CD4-positive, alpha-beta T cell treated with Interleukin-2 at 100 ng/mL for 4 hours (primary cell): Measurements from ENCODE around the gene FLVCR1.
"Not testable (repeated sequence)": the region's sequence is repeated elsewhere in the genome, so short reads cannot be mapped to it uniquely, and the experiment has no call there.

ENCODE experiments used
- DNase-seq: peaks from one replicate; pipeline ENCODE4 v3.0.0-alpha.2; 2020; ENCODE audit warnings: low spot score

Gene FLVCR1

DNA sequence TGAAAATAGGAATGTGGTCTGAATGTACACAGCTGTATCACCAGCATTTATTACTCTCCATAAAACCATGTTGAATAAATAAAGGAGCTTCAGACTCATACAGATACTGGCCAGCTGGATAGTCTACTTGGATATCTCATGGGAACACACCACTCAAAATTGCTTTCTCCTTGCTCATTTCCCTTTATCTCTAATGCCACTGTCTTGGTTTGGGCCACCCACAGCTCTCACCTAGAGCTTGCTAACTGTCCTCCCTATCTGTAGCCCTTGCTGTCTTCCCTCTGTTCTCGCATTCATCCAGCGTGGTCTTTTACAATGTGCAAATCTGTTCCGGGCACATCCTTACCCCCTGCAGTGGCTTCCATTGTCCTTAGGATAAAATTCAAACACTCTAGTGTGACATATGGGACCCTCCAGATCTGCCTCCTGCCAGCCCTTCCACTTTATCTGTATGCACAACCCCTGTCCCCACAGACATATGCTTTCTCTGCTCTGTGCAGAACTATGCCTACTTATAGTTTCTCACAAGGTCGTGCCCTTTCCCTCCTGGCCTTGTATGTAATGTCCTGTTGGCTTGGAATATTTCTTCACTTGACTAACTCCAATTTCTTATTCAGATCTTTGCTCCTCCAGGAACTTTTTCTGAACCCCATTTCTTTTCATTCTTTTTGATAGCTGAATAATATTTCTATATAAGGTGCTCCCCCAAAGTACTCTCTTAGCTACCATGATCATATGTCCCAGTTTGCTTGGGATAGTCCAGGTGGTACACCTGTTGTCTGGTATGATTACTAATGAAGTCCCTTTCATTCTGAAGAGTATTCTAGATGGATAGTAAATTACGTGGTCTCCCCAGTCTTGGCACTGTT, 2.9 kb downstream of the FLVCR1 start:
- no peak for DNase-seq

DNA sequence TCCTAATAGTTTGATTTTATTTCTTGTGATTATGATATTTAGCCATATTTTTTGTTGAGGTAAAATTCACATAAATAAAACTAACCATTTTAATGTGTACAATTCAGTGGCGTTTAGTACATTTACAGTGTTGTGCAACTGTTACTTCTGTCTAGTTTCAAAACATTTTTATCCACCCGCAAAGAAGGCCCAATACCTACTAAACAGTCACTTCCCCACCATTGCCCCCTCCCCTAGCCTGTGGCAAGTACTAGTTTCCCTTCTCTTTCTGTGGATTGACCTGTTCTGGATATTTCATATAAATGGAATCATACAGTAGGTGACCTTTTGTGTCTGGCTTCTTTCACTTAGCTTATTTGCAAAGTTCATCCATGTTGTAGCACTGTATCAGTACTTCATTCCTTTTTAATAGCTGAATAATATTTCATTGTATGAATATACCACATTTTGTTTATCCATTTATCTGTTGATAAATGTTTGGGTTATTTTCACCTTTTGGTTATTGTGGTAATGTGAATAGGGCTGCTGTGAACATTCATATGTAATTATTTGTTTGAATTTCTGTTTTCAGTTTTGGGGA, 4.1 kb downstream of the FLVCR1 start:
- no peak for DNase-seq

DNA sequence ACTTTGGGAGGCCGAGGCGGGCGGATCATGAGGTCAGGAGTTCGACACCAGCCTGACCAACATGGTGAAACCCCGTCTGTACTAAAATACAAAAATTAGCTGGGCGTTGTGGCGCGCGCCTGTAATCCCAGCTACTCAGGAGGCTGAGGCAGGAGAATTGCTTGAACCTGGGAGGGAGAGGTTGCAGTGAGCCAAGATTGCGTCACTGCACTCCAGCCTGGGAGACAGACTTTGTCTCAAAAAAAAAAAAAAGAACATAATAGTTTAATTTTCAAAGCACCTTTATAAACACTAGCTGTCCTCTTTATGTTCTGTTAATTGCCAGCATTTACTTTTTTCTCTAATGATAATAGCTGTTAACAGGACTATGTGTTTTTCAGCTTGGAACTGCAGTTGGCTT, 5.3 kb downstream of the FLVCR1 start:
- not testable (repeated sequence) for DNase-seq

DNA sequence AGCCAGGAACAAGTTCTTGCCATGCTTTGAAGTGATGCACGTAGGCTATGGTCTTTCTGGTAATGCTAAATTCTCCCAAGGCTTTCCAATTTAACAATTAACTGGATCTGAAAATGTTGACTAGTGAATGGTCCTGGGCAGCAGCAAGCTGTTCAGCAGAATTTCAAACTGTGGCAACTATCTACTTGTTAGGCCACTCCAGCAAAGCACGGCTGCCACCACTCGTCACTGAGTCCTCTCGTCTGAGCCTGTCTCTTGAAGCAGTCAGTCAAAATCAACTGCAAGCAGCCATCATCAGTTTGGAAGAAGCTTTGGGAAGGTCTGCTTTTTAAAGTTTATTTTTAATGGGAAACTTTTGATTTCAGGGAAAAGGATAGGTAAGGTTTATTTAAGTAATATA, 6.1 kb downstream of the FLVCR1 start:
- DNase-seq: no peak

DNA sequence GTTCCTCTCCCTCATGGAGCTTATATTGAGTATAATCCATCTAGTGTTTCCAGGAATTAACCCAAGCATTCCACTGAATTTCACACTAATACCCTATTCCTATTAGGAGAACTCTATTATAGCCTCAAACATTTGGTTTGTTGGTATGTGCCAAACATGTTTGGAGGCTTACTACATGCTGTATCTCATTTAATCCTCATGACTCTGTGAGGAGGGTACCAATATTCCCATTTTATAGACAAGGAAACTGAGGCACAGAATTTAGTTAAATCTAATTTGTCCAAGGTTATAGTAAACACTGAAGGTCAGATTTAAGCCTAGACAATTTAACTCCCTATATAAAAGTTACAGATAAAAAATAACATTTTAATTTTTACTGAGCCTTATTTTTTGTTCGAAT, 9.1 kb downstream of the FLVCR1 start:
- no peak for DNase-seq

DNA sequence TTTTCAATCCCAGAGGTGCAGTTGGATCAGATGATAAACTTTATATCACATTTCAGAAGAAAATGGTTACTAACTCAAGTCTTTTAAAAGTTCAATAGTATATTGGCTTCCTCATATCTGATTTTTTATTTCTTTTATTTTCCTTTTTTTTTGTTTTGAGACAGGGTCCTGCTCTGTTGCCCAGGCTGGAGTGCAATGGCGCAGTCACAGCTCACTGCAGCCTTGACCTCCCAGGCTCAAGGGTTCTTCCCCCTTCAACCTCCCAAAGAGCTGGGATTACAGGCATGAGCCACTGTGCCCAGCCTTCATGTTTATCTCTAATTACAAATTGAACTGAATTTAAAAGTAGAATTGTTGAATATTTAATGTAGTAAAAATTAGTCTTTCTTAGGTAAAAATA, 13.9 kb downstream of the FLVCR1 start:
- DNase-seq: no peak

DNA sequence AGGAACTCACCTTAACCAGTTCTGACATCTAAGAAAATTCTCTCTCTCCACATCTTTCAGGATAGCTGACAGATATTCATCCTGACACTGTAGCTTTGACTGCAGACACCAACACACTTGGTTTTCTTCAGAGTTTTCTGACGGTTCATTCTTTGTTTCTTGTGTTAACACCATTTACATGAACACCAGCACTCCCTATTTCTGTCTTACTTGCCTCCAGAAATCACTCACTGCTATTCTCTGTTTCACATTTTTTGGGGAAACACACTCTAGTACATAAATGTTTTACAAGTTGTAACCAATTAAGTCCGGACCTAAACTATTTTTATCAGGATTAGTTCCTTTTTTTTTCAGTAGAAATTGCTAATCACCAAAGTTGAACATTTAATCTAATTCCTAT, 15.4 kb downstream of the FLVCR1 start:
- no peak for DNase-seq

DNA sequence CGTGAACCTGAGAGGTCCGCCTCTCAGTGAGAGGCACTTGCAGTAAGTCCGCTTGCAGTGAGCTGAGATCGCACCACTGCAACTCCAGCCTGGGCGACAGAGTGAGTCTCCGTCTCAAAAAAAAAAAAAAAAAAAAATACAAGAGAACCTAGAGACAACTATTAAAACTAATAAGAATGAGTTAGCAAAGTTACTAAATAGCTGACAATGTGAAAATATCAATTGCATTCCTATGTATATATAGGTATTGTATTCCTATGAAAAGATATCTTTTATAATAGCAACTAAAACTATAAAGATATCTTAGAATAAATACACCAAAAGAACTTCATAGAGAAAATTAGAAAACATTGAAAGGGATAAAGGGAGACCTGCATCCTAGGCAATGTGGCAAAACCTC, 20.3 kb downstream of the FLVCR1 start:
- DNase-seq: no peak

DNA sequence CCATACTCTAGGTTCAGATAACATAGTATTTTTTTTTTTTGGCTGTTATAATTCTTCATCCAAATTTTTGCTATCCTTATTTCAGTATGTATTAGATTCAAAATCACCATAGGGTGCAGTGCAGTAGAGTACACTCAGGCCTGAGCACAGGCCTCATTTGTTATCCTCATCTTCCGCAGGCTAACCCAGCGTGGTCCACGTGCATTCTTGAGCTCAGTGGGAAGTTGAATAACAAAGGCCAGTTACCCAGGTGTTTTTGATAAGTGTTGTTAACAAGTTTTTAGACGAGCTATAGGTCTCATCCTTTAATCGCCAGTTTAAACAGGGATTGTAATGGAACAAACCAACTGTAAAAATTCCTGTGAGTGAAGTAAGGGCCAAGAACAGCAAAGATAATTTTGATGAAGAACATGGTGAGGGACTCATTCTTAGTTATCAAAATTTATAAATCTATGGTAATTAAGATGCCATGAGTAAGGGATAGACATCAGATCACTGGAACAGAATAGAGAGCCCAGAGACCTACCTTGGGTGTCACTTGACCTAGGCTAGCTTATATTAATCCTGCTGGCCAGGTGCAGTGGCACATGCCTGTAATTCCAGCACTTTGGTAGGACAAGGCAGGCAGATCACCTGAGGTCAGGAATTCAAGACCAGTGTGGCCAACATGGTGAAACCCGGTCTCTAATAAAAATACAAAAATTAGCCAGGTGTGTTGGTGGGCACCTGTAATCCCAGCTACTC, 22.0 kb downstream of the FLVCR1 start:
- no peak for DNase-seq

DNA sequence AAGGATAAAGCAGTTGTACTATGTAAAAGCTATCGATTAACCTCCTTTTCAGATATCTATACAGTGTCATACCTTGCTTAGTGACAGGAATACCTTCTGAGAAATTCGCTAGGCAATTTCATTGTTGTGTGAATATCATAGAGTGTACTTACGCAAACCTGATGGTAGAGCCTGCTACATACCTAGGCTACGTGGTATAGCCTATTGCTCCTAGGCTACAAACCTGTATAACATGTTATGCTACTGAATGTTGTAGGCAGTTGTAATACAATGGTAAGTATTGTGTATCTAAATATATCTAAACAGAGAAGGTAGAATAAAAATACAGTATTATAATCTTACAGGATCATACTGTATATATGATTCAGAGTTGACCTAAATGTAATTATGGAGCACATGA, 26.5 kb downstream of the FLVCR1 start:
- DNase-seq: no peak

DNA sequence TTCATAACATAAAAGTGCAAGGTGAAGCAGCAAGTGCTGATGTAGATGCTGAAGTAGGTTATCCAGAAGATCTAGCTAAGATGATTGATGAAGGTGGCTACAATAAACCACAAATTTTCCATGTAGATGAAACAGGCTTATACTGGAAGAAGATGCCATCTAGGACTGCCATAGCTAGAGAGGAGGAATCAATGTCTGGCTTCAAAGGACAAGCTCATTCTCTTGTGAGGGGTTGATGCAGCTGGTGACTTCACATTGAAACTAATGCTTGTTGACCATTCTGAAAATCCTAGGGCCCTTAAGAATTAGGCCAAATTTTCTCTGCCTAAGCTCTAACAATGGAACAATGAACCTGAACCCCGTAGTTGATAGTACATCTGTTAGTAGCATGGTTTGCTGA, 34.0 kb downstream of the FLVCR1 start:
- DNase-seq: no peak

DNA sequence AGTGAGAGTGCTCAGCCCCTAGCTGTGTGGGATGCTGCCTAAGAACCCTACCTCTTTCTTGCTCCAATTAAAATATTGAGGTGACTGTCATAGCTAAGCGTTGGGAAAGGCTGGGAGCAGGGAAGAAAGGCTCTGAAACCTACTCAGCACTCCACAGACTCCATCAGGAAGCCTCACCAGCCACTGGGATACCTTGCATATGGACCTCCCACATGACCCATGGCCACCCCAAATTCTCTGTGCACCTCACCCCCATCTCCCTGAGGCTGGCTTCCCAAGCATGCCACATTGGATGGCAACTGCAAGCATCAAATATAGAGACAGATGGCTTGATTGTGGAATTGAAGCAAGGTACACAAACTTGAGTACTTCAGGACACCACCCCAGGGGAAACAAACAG, 41.8 kb downstream of the FLVCR1 start:
- DNase-seq: no peak

DNA sequence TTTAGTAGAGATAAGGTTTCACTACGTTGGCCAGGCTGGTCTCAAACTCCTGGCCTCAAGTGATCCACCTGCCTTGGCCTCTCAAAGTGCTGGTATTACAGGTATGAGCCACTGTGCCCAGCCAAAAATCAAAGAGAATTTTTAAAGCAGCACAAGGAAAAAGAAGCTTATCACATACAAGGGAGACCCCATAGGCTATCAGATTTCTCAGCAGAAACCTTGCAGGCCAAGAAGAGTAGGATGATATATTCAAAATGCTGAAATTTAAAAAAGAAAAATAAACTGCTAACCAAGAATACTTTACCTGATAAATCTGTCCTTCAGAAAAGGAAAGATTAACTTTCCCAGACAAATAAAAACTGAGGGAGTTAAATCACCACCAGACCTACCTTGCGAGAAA, 43.2 kb downstream of the FLVCR1 start:
- DNase-seq: no peak

DNA sequence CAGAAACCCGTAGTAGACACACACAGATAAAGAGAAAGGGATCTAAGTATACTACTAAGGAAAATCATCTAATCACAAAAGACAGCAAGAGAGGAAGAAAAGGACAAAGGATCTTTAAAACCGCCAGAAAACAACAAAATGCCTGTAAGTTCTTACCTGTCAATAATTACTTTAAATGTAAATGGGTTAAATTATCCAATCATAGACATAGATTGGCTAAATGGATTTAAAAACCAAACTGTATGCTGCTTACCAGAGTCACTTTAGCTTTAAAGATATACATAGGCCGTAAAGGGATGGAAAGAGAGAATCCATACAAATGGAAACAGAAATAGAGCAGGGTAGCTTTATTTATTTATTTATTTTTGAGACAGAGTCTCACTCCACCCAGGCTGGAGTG, 44.0 kb downstream of the FLVCR1 start:
- no peak for DNase-seq

DNA sequence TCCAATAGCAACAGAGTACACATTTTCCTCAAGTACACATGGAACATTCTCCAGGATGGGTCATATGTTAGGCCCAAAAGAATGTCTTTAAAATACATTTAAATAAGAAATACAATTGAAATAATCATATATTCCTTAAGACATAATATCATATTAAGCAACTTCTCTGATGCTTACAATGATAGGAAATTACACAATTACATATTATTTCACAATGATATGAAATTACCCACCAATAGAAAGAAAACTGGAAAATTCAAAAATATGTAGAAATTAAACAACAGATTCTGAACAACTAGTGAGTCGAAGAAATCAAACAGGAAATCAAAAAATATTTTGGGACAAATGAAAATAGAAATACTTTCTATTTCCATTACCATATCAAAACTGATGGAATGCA, 45.6 kb downstream of the FLVCR1 start:
- no peak for DNase-seq

DNA sequence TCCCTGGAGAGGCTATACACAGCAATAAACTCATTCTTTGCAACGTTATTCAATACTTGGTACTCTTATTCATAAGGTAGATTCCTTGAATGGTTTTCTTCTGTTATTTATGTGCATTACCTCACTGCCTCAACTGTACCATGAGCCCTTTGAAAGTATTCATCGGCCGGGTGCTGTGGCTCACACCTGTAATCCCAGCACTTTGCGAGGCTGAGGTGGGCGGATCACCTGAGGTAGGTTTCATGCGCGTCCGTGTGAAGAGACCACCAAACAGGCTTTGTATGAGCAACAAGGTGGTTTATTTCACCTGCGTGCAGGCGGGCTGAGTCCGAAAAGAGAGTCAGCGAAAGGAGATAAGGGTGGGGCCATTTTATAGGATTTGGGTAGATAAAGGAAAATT, 50.0 kb downstream of the FLVCR1 start:
- DNase-seq: not testable (repeated sequence)

DNA sequence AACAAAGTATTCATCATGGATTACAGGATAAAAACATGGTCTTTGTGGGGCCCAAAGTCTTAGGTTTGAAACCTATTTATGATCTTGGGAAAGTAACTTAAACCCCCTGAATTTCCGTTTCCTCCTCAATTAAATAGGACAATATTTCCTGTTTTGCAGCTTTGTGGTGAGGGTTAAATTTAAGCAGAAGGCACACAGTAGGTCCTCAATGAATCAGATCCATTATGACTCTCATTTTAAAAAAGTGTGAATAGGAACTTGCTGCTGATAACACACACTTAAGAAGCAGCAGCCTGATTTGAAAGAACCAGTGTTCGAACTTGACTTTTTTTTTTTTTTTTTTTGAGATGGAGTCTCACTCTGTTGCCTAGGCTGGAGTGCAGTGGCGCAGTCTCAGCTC, 50.9 kb downstream of the FLVCR1 start:
- no peak for DNase-seq

DNA sequence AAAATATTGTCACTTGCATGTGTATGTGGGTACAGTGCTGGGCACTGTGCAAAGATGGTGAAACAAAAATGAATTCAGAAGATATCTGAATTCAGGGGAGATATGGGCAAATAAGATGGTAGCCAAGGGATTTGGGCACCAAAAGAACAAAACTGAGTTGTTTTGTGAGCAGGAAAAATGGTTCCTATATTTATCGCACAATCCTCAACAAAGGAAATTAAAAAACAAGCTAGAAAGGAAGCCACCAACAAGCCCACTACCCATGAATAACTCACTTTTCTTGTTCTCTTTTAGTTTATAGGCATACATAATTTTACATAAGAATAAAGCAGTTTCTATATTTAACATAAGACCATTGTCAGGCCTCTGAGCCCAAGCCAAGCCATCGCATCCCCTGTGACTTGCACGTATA, 51.6 kb downstream of the FLVCR1 start:
- no peak for DNase-seq

DNA sequence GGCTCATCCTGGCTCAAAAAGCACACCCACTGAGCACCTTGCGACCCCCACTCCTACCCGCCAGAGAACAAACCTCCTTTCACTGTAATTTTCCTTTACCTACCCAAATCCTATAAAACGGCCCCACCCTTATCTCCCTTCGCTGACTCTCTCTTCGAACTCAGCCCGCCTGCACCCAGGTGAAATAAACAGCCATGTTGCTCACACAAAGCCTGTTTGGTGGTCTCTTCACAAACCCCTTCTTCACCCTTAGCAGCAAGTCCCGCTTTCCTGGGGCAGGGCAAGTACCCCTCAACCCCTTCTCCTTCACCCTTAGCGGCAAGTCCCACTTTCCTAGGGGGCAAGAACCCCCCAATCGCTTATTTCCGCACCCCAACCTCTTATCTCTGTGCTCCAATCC, 52.1 kb downstream of the FLVCR1 start:
- DNase-seq: not testable (repeated sequence)

DNA sequence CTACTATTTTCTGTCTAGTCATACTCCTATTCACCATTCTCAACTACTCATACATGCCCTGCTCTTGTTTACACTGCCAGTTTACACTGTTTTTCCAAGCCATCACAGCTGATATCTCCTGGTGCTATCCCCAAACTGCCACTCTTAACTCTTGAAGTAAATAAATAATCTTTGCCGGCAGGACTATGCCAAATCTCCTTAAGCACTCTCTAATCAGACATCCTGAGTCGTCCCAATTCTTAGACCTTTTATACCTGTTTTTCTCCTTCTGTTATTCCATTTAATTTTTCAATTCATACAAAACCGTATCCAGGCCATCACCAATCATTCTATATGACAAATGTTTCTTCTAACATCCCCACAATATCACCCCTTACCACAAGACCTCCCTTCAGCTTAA, 55.6 kb downstream of the FLVCR1 start:
- not testable (repeated sequence) for DNase-seq

DNA sequence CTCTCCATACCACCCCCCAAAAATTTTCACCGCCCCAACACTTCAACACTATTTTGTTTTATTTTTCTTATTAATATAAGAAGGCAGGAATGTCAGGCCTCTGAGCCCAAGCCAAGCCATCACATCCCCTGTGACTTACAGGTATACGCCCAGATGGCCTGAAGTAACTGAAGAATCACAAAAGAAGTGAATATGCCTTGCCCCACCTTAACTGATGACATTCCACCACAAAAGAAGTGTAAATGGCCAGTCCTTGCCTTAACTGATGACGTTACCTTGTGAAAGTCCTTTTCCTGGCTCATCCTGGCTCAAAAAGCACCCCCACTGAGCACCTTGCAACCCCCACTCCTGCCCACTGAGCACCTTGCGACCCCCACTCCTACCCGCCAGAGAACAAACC, 56.0 kb downstream of the FLVCR1 start:
- not testable (repeated sequence) for DNase-seq

DNA sequence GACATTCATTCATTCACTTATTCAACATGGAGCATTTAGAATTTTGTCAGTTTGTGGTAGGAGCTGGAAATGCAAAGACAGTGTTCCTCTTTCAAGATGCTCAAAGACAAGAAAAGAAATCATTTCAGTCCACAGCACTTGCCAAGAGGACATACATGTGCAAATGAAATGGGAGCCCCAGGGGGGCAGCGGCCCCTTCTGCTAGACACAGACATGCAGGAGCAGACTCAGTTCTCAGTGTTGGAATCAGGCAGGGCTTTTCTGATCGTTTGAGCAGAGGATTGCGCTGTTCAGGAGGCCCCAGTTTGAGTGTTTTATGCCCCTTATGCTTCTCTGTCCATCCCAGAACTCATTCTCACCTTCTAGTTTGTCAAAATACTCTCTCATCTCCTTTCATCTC, 56.7 kb downstream of the FLVCR1 start:
- DNase-seq: no peak
